Trophoblast cell (in vitro differentiated cells and primary cell): ENCODE results near the gene TRIML2.
A peak's percentile ranks its signal among the peaks of the same experiment; 100 is the strongest.

Experiments used
- DNase-seq, 2 donors: peaks; one replicate each; pipeline ENCODE4 v3.0.0-alpha.2; 2016
- H2AFZ ChIP-seq: 2 replicates; pipeline ENCODE4 v1.6.1; 2013; ENCODE audit warnings: low read length, moderate library complexity, mild to moderate bottlenecking; ENCODE audit not compliant: insufficient read depth, poor library complexity
- H2AK5ac ChIP-seq: 2 replicates; pipeline ENCODE4 v1.6.1; 2013; ENCODE audit warnings: mild to moderate bottlenecking, low read length
- H2BK120ac ChIP-seq: 2 replicates; pipeline ENCODE4 v1.6.1; 2013; ENCODE audit warnings: low read length, mild to moderate bottlenecking, moderate library complexity; ENCODE audit not compliant: insufficient read depth, poor library complexity
- H2BK12ac ChIP-seq: 2 replicates; pipeline ENCODE4 v1.6.1; 2013; ENCODE audit warnings: mild to moderate bottlenecking, low read length, moderate library complexity
- H2BK5ac ChIP-seq: 2 replicates; pipeline ENCODE4 v1.6.1; 2013; ENCODE audit warnings: low read length, low read depth, moderate library complexity, mild to moderate bottlenecking; ENCODE audit not compliant: poor library complexity
- H3K14ac ChIP-seq: 2 replicates; pipeline ENCODE4 v1.6.1; 2013; ENCODE audit warnings: mild to moderate bottlenecking, low read length
- H3K18ac ChIP-seq: 2 replicates; pipeline ENCODE4 v1.6.1; 2013; ENCODE audit warnings: mild to moderate bottlenecking, low read length
- H3K23ac ChIP-seq: 2 replicates; pipeline ENCODE4 v1.6.1; 2013; ENCODE audit warnings: low read length
- H3K27ac ChIP-seq: 2 replicates; pipeline ENCODE4 v1.5.1; 2013; ENCODE audit warnings: low read depth, mild to moderate bottlenecking, inconsistent platforms, low read length, moderate library complexity
- H3K27me3 ChIP-seq: 2 replicates; pipeline ENCODE4 v1.6.1; 2013; ENCODE audit warnings: inconsistent platforms, mild to moderate bottlenecking, low read length, moderate library complexity; ENCODE audit not compliant: insufficient read depth
- H3K36me3 ChIP-seq, 2 experiments: 1 replicate in 1 of 2; 2 replicates in 1 of 2; pipeline ENCODE4 v1.6.1; 2013; ENCODE audit warnings: low read length in 2 of 2, mild to moderate bottlenecking in 2 of 2, moderate library complexity in 1 of 2; ENCODE audit not compliant: insufficient read depth in 2 of 2, control insufficient read depth in 1 of 2
- H3K4ac ChIP-seq: 2 replicates; pipeline ENCODE4 v1.6.1; 2013; ENCODE audit warnings: low read depth, mild to moderate bottlenecking, low read length, moderate library complexity
- H3K4me1 ChIP-seq, 2 experiments: 1 replicate in 1 of 2; 2 replicates in 1 of 2; pipeline ENCODE4 v1.6.1; 2013; ENCODE audit warnings: low read length in 2 of 2, mild to moderate bottlenecking in 2 of 2, moderate library complexity in 1 of 2; ENCODE audit not compliant: insufficient read depth in 2 of 2, control insufficient read depth in 1 of 2
- H3K4me2 ChIP-seq: 2 replicates; pipeline ENCODE4 v1.6.1; 2013; ENCODE audit warnings: inconsistent platforms, mild to moderate bottlenecking, low read length, moderate library complexity
- H3K4me3 ChIP-seq: 2 replicates; pipeline ENCODE4 v1.5.1; 2013; ENCODE audit warnings: mild to moderate bottlenecking, low read depth, low read length, inconsistent platforms
- H3K79me1 ChIP-seq: one replicate; pipeline ENCODE4 v1.6.1; 2013; ENCODE audit warnings: low read length
- H3K79me2 ChIP-seq: 2 replicates; pipeline ENCODE4 v1.6.1; 2013; ENCODE audit warnings: low read length, mild to moderate bottlenecking; ENCODE audit not compliant: control insufficient read depth, insufficient read depth, poor library complexity
- H3K9ac ChIP-seq: 2 replicates; pipeline ENCODE4 v1.6.1; 2013; ENCODE audit warnings: mild to moderate bottlenecking, low read length
- H3K9me3 ChIP-seq: 2 replicates; pipeline ENCODE4 v1.6.1; 2013; ENCODE audit warnings: low read depth, mild to moderate bottlenecking, control low read depth, inconsistent platforms, low read length; ENCODE audit not compliant: insufficient read depth
- H4K12ac ChIP-seq: 2 replicates; pipeline ENCODE4 v1.6.1; 2013; ENCODE audit warnings: low read depth, mild to moderate bottlenecking, low read length, moderate library complexity
- H4K8ac ChIP-seq: 2 replicates; pipeline ENCODE4 v1.6.1; 2013; ENCODE audit warnings: low read depth, mild to moderate bottlenecking, low read length, moderate library complexity
- H4K91ac ChIP-seq: one replicate; pipeline ENCODE4 v1.6.1; 2013; ENCODE audit warnings: low read depth, mild to moderate bottlenecking, low read length, moderate library complexity
- WGBS: extraction: QIAGEN DNeasy Blood & Tissue Kit; methylation state at CpG from one replicate; pipeline ENCODE4 v1.1.7; 2013; ENCODE audit warnings: missing lambda C conversion rate; ENCODE audit not compliant: insufficient read length, insufficient coverage; ENCODE audit errors: extremely low coverage; 5-methylcytosine and 5-hydroxymethylcytosine counted together

The TRIML2 gene

DNA sequence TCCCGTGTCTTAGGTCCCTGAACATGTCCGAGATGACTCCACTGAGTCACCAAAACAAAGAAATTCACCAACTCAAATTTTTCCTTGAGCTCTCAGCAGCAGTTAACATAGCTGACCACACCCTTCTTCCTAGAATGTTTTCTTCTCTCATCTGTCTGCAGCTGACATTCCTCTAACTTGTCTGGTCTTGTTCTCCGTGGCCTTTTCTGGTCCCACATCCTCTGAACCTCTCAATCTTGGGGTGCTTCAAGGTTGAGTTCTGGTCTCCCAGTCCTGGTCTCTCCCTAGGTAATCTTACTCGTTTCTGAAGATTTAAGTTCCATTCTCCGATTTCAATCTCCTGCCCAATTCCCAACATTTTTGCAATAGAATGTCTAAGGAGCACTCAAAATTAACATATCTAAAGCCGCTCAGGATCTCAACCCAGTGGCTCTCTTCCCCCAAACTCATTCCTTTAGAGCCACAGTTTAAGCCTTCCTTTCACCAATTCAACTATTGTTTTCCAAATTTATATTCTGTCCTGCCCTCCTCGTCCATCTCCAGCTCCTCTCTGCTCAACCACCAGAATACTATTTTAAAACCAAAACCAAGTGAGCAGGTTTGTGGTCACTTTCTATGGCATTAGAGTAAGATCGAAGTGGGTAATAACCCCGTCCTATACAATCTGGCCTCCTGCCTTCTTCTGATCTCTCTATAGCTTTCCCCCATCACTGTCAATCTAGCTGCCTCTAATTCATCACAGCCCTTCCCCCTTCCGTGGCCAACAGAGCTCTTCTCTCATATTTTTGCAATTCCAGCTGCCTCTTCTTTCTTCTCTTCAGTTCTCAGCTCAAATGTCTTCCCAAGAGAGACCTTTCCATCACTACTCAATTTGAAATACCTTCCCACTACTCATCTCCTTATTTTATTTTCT is 1.2 kb downstream of the TRIML2 start:
- Histone ChIP-seq H3K4me2 (peak overlapping the region; percentile 63), H2AK5ac (no peak overlapping the region)
- DNase-seq = peak; percentile 71 to 91

DNA sequence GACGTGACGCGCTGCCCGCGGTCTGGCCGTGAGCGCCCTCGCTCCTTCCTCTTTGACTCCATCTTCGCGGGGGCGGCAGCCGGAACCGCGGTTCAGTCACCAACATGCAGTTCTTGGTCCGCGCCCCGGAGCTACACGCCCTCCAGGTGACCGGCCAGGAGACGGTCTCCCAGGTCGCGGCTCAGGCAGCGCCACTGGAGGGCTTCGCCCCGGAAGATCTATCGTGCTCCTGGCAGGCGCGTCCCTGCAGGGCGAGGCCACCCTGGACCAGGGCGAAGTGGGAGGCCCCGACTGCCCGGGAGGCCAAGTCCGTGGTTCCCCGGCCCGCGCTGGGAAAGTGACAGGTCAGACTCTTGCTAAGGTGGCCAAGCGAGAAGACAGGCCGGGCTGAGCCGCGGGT is 2.9 kb downstream of the TRIML2 start:
- H2BK120ac ChIP-seq = peak overlapping the region; percentile 91
- no peak overlapping the region for H3K23ac ChIP-seq
- H3K36me3 ChIP-seq = peaks cover 8 to 11% of the 10 kb centered on the region in 2 experiments
- H3K9ac ChIP-seq = no peak overlapping the region
- H3K14ac ChIP-seq = peak overlapping the region; percentile 89
- peak overlapping the region; percentile 4 for H2AFZ ChIP-seq
- no CpG with 5 or more reads among the region's 40 CpGs for WGBS
- peak overlapping the region; percentile 68 for H2BK5ac ChIP-seq
- peak overlapping the region; percentile 60 for H2AK5ac ChIP-seq
- H3K27me3 ChIP-seq = no peaks in the 10 kb centered on the region
- H3K79me1 ChIP-seq = peaks cover 25% of the 10 kb centered on the region
- peak overlapping the region; percentile 62 for H4K91ac ChIP-seq
- peaks cover 12 to 13% of the 10 kb centered on the region in 2 experiments for H3K4me1 ChIP-seq
- H3K27ac ChIP-seq = peak overlapping the region; percentile 15
- no peaks in the 10 kb centered on the region for H3K9me3 ChIP-seq
- H3K4me3 ChIP-seq = no peak overlapping the region
- H3K18ac ChIP-seq = peak overlapping the region; percentile 87
- peak; percentile 39 to 54 for DNase-seq
- H3K79me2 ChIP-seq = peaks cover 5% of the 10 kb centered on the region
- no peak overlapping the region for H3K4me2 ChIP-seq
- H4K8ac ChIP-seq = peak overlapping the region; percentile 61
- H4K12ac ChIP-seq = peak overlapping the region; percentile 65
- peak overlapping the region; percentile 99 for H3K4ac ChIP-seq
- H2BK12ac ChIP-seq = peak overlapping the region; percentile 99

More for the DNA sequence above, 1.2 kb downstream of the TRIML2 start:
- peaks cover 25% of the 10 kb centered on the region for H3K79me1 ChIP-seq
- no peak overlapping the region for H3K9ac ChIP-seq
- WGBS = no CpG with 5 or more reads among the region's 10 CpGs
- no peaks in the 10 kb centered on the region for H3K9me3 ChIP-seq
- peak overlapping the region; percentile 56 for H2BK12ac ChIP-seq
- H3K4me1 ChIP-seq = peaks cover 12 to 13% of the 10 kb centered on the region in 2 experiments
- no peaks in the 10 kb centered on the region for H3K27me3 ChIP-seq
- no peak overlapping the region for H3K23ac ChIP-seq
- peak overlapping the region; percentile 15 for H4K91ac ChIP-seq
- no peak overlapping the region for H3K4ac ChIP-seq
- H4K12ac ChIP-seq = no peak overlapping the region
- H3K79me2 ChIP-seq = peaks cover 5% of the 10 kb centered on the region
- H3K27ac ChIP-seq = peak overlapping the region; percentile 85
- H3K4me3 ChIP-seq = no peak overlapping the region
- peak overlapping the region; percentile 29 for H4K8ac ChIP-seq
- H2AFZ ChIP-seq = no peak overlapping the region
- H3K18ac ChIP-seq = no peak overlapping the region
- H2BK120ac ChIP-seq = peak overlapping the region; percentile 72
- H3K36me3 ChIP-seq = peaks cover 6 to 8% of the 10 kb centered on the region in 2 experiments
- peak overlapping the region; percentile 54 for H2BK5ac ChIP-seq
- no peak overlapping the region for H3K14ac ChIP-seq

DNA sequence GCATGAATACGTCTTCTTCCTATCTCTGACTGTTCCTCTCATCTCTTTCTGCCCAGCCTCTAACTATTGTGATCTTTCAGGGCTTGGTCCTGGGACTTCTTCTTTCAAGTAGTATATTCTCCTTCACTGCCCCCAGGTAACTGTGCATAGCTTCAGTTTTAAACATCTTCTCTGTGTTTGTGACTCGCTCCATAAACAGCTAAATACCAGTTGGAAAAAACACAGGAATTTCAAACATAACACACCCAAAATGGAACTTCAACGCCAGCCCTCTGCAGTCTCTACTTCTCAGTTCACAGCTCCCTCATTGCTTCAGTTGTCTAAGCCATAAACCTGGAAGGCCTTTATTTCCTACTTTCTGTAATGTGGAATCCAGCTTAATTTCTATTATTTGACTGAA is 16.6 kb downstream of the TRIML2 start:
- no peak overlapping the region for H4K8ac ChIP-seq
- H3K27ac ChIP-seq = peak overlapping the region; percentile 72
- peaks cover 20 to 22% of the 10 kb centered on the region in 2 experiments for H3K36me3 ChIP-seq
- H3K9me3 ChIP-seq = no peaks in the 10 kb centered on the region
- peaks cover 2% of the 10 kb centered on the region for H3K79me2 ChIP-seq
- H3K14ac ChIP-seq = no peak overlapping the region
- H4K91ac ChIP-seq = no peak overlapping the region
- no peak overlapping the region for H2BK120ac ChIP-seq
- no peak overlapping the region for H3K4me2 ChIP-seq
- H4K12ac ChIP-seq = no peak overlapping the region
- no CpG with 5 or more reads among the region's 3 CpGs for WGBS
- no peak overlapping the region for H2BK12ac ChIP-seq
- peak overlapping the region; percentile 34 for H2BK5ac ChIP-seq
- H2AFZ ChIP-seq = no peak overlapping the region
- no peak overlapping the region for H3K9ac ChIP-seq
- DNase-seq = no peak
- H3K4ac ChIP-seq = no peak overlapping the region
- H3K4me3 ChIP-seq = no peak overlapping the region
- no peak overlapping the region for H2AK5ac ChIP-seq
- H3K79me1 ChIP-seq = peaks cover 9% of the 10 kb centered on the region
- H3K27me3 ChIP-seq = no peaks in the 10 kb centered on the region
- no peak overlapping the region for H3K23ac ChIP-seq
- H3K4me1 ChIP-seq = peaks cover 4 to 7% of the 10 kb centered on the region in 2 experiments
- H3K18ac ChIP-seq = no peak overlapping the region

DNA sequence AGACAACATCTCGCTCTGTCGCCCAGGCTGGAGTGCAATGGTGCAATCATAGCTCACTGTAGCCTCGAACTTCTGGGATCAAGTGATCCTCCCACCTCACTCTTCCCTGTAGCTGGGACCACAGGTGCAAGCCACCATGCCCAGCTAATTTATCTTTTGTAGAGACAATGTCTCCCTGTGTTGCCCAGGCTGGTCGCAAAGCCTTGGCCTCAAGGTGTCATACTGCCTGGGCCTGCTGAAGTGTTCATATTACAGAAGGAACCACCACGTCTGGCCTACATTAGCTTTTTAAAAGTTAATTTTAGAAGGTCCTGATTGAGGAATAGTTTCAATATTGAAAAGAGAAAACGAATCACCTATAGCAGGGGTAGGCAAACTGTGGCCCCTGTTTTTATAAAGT is 22.5 kb downstream of the TRIML2 start:
- Histone ChIP-seq H3K4ac (no peak overlapping the region), H4K8ac (no peak overlapping the region), H3K79me1 (peaks cover 4% of the 10 kb centered on the region), H3K9ac (no peak overlapping the region), H3K14ac (no peak overlapping the region), H3K27me3 (no peaks in the 10 kb centered on the region), H2BK5ac (no peak overlapping the region), H3K23ac (no peak overlapping the region), H3K18ac (no peak overlapping the region), H3K27ac (no peak overlapping the region), H3K4me1 (peaks cover 0 to 1% of the 10 kb centered on the region in 2 experiments), H2AFZ (no peak overlapping the region), H4K12ac (no peak overlapping the region), H3K9me3 (peaks cover 2% of the 10 kb centered on the region), H3K79me2 (peaks cover 2% of the 10 kb centered on the region), H2AK5ac (no peak overlapping the region), H3K4me2 (no peak overlapping the region), H2BK12ac (no peak overlapping the region), H3K4me3 (no peak overlapping the region), H3K36me3 (peaks cover 15 to 16% of the 10 kb centered on the region in 2 experiments), H2BK120ac (no peak overlapping the region), H4K91ac (no peak overlapping the region)
- no CpG with 5 or more reads among the region's 6 CpGs for WGBS
- no peak for DNase-seq
